ENCODE data around the gene TAB3. TPM values are rescaled to one million over a fixed set of nuclear protein-coding genes. Genes with fewer than 3 reads are reported as not detected.

The TAB3 gene
- total and polyA plus RNA-seq, 2 donors from 2014 or later = 7.9 to 26.9 TPM

DNA sequence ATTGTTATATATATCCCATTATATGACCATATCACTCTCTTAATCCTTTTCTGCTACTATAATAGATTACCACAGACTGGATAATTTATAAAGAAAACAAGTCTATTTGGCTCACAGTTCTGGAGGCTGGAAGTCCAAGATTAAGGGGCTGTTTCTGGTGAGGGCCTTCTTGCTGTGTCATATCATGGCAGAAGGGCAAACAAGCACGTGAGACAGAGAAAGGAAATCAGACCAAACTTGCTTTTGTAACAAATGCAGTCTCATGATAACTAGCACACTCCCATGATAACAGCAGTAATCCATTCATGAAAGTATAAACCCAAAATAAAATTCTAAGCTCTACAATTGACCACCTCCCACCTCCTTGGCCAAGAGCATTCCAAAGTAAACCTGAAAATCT, 16.3 kb upstream of the TAB3 start:
- Histone ChIP-seq H3K9me3 (ENCODE audit: control insufficient read depth in 2 of 3, insufficient read depth in 1 of 3, low read length in 3 of 3) (no peaks in the 10 kb centered on the region), H3K27ac (ENCODE audit: low read depth in 2 of 2, low read length in 2 of 2) (no peak overlapping the region), H3K9ac (ENCODE audit: low read length in 3 of 3) (no peak overlapping the region), H3K4me3 (ENCODE audit: low read length in 3 of 3) (no peak overlapping the region), H3K36me3 (ENCODE audit: control insufficient read depth in 2 of 3, insufficient read depth in 3 of 3, low read length in 3 of 3) (no peaks in the 10 kb centered on the region), H3K27me3 (ENCODE audit: control insufficient read depth, insufficient read depth, low read length) (no peaks in the 10 kb centered on the region), H3K4me1 (ENCODE audit: control insufficient read depth in 2 of 3, insufficient read depth in 2 of 3, low read depth in 1 of 3, low read length in 3 of 3) (no peaks in the 10 kb centered on the region)
- TF ChIP-seq, protein P1, sequence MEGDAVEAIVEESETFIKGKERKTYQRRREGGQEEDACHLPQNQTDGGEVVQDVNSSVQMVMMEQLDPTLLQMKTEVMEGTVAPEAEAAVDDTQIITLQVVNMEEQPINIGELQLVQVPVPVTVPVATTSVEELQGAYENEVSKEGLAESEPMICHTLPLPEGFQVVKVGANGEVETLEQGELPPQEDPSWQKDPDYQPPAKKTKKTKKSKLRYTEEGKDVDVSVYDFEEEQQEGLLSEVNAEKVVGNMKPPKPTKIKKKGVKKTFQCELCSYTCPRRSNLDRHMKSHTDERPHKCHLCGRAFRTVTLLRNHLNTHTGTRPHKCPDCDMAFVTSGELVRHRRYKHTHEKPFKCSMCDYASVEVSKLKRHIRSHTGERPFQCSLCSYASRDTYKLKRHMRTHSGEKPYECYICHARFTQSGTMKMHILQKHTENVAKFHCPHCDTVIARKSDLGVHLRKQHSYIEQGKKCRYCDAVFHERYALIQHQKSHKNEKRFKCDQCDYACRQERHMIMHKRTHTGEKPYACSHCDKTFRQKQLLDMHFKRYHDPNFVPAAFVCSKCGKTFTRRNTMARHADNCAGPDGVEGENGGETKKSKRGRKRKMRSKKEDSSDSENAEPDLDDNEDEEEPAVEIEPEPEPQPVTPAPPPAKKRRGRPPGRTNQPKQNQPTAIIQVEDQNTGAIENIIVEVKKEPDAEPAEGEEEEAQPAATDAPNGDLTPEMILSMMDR (IDR thresholded peaks at IDR 0.05; ENCODE audit: borderline replicate concordance, extremely low read depth, insufficient read depth) = no peak
- FAIRE-seq (no peak), DNase-seq (no peak)
- intact Hi-C loops (cut with DNase I) = no loop called here

DNA sequence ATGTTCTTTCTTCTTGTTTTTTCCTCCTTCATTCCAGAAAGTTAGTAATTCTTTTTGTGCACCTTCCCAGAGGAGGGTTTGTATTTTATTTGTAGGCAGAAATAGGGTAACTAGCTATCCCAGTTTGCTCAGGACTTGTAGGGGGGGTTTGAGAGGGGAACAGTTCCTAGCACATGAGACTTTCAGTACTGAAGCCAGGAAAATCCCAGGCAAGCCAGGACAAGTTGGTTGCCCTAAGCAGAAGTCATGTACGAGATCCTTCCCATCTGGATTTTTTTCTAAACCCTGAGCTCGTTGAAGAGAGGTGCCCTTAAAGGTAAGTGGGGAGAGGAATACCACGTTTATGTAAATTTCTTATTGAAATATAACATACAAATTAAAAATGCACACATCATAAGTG, 15.6 kb upstream of the TAB3 start:
- Histone ChIP-seq H3K27ac (ENCODE audit: low read depth in 2 of 2, low read length in 2 of 2) (no peak overlapping the region), H3K36me3 (ENCODE audit: control insufficient read depth in 2 of 3, insufficient read depth in 3 of 3, low read length in 3 of 3) (no peaks in the 10 kb centered on the region), H3K9ac (ENCODE audit: low read length in 3 of 3) (no peak overlapping the region), H3K27me3 (ENCODE audit: control insufficient read depth, insufficient read depth, low read length) (no peaks in the 10 kb centered on the region), H3K9me3 (ENCODE audit: control insufficient read depth in 2 of 3, insufficient read depth in 1 of 3, low read length in 3 of 3) (no peaks in the 10 kb centered on the region), H3K4me3 (ENCODE audit: low read length in 3 of 3) (no peak overlapping the region), H3K4me1 (ENCODE audit: control insufficient read depth in 2 of 3, insufficient read depth in 2 of 3, low read depth in 1 of 3, low read length in 3 of 3) (no peaks in the 10 kb centered on the region)
- intact Hi-C loops (cut with DNase I) = no loop called here
- TF ChIP-seq, protein P1 (IDR thresholded peaks at IDR 0.05; ENCODE audit: borderline replicate concordance, extremely low read depth, insufficient read depth) = no peak
- DNase-seq (no peak), FAIRE-seq (no peak)

DNA sequence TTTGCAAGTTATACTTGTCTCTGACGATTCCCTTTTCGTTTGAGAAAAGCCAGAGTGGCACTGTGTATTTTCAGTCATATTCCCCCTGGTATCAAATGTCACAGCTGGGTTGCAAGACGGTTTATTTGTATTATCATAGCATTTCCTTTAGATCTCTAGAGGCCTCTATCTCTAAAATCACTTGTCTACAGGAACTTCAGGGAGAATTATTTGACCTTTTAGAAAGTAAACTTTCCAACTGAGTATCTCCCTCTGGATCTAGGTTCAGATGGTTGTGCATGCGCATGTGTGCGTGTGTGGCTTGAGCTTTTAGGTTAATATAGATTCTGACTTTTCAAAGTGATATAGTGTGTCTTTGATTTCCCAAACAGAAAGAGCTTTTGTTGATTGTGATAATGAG, 15.1 kb upstream of the TAB3 start:
- Histone ChIP-seq H3K9me3 (ENCODE audit: control insufficient read depth in 2 of 3, insufficient read depth in 1 of 3, low read length in 3 of 3) (no peaks in the 10 kb centered on the region), H3K36me3 (ENCODE audit: control insufficient read depth in 2 of 3, insufficient read depth in 3 of 3, low read length in 3 of 3) (no peaks in the 10 kb centered on the region), H3K4me1 (ENCODE audit: control insufficient read depth in 2 of 3, insufficient read depth in 2 of 3, low read depth in 1 of 3, low read length in 3 of 3) (no peaks in the 10 kb centered on the region), H3K4me3 (ENCODE audit: low read length in 3 of 3) (no peak overlapping the region), H3K27me3 (ENCODE audit: control insufficient read depth, insufficient read depth, low read length) (no peaks in the 10 kb centered on the region), H3K27ac (ENCODE audit: low read depth in 2 of 2, low read length in 2 of 2) (no peak overlapping the region), H3K9ac (ENCODE audit: low read length in 3 of 3) (no peak overlapping the region)
- no peak for DNase-seq
- no peak for FAIRE-seq
- intact Hi-C loops (cut with DNase I) = no loop called here
- TF ChIP-seq, protein P1 (IDR thresholded peaks at IDR 0.05; ENCODE audit: borderline replicate concordance, extremely low read depth, insufficient read depth) = no peak

DNA sequence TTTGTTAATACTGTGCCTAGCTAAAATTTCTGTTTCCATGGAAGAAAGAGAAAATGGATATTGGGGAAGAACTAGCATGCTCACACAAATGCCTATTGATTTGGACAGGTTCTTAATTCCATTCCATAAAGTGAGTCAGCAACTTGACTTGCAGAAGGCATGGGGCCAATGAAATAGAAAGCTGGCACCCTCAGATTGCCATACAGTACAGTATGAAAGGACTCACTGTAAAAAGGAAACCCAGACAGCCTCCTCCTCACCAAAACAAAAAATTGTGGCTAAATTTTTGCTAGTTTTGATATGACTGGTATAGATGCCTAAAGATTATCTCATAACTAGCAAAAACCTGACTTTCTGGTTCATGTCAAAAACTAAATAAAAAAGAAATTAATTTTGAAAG, 11.2 kb upstream of the TAB3 start:
- Histone ChIP-seq H3K36me3 (ENCODE audit: control insufficient read depth in 2 of 3, insufficient read depth in 3 of 3, low read length in 3 of 3) (no peaks in the 10 kb centered on the region), H3K27me3 (ENCODE audit: control insufficient read depth, insufficient read depth, low read length) (peaks cover 2% of the 10 kb centered on the region), H3K4me3 (ENCODE audit: low read length in 3 of 3) (no peak overlapping the region), H3K9ac (ENCODE audit: low read length in 3 of 3) (no peak overlapping the region), H3K27ac (ENCODE audit: low read depth in 2 of 2, low read length in 2 of 2) (no peak overlapping the region), H3K9me3 (ENCODE audit: control insufficient read depth in 2 of 3, insufficient read depth in 1 of 3, low read length in 3 of 3) (no peaks in the 10 kb centered on the region), H3K4me1 (ENCODE audit: control insufficient read depth in 2 of 3, insufficient read depth in 2 of 3, low read depth in 1 of 3, low read length in 3 of 3) (no peaks in the 10 kb centered on the region)
- no peak for DNase-seq
- TF ChIP-seq, protein P1 (IDR thresholded peaks at IDR 0.05; ENCODE audit: borderline replicate concordance, extremely low read depth, insufficient read depth) = no peak
- intact Hi-C loops (cut with DNase I) = no loop called here
- FAIRE-seq = no peak

All from kidney (tissue), 14 donors.